Caki2 (cell line): ENCODE results near the gene GSTM3. TPM values are rescaled to one million over a fixed set of nuclear protein-coding genes. Genes with fewer than 3 reads are reported as not detected.
A peak's percentile ranks its signal among the peaks of the same experiment; 100 is the strongest.
"Not testable (repeated sequence)": the region's sequence is repeated elsewhere in the genome, so short reads cannot be mapped to it uniquely, and the experiment has no call there.

Experiments used
- DNase-seq: peaks from one replicate; pipeline ENCODE4 v3.0.0-alpha.2; 2015; ENCODE audit warnings: low read depth
- in situ Hi-C: cut with HindIII; loops from 2 replicates; pipeline ENCODE4 v1.10.0; 2016; ENCODE audit warnings: low sequenced_read_pairs, low pct_unique_long_range_greater_than_20kb, mixed read lengths
- total RNA-seq: library from RNA; depleted of rRNA; stranded (reverse); fragments of >200 nt; shearing (Covaris generic); gene quantifications from 2 replicates; pipeline ENCODE4 v1.2.3, GENCODE V29; 2014; ENCODE audit warnings: low replicate concordance

GSTM3 gene
- total RNA-seq, 1 experiment from 2014 or later, result 119 TPM

GRCh38 chr1:109777436-109777835, 36.6 kb upstream of the GSTM3 start:
- no peak for DNase-seq
- in situ Hi-C loops, result no loop called here

GRCh38 chr1:109776911-109777310, 36.1 kb upstream of the GSTM3 start:
- in situ Hi-C loops, result no loop called here
- peak; percentile 73 for DNase-seq

DNA sequence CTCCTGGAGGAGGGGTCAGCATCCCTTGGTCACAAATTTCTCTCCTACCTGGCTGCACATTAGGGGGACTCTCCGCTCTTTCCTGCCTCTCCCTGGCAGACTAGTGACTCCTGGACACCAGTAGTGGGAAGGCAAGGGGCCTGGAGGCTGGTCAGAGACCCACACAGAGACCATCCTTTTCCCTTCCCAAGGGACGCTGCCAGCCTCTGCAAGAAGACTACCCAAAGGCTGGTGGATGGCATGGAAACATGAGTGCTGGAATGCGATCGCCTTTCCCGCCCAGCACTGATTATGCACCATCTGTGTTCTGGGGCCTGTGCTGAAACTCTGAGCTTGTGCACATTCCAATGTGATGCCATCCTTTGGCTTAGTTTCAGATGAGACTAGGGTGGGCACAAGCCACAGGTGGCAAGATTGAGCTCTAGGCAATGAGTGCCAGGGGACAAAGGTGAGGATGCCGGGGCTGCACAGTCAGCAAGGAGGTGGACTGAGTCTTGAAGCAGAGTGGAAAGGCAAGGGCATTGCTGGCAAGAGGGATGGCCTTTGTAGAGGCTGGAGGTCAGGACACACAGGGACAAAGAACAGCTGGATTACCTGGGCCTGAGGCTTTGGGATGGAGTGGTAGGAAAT, 35.5 kb upstream of the GSTM3 start:
- in situ Hi-C loops, result no loop called here
- DNase-seq, result no peak

DNA sequence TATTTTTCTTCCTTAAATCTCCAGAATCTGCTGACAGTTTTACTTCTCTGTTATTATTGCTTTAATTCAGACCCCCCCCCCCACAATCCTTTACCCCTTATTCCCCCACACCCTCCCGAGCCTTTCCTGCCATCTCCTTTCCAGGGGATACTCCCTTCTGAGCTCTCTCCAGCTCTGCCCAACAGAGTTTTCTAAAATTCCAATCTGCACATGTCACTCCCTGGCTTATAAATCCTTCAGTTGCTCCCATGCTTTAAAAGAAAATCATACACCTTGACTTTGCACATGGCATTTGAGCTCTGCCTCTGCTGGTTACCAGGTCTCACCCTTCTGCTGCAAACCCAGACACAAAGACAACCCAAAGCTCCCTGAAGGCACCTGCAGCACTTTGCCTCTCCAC, 34.6 kb upstream of the GSTM3 start:
- DNase-seq, result no peak
- in situ Hi-C loops, result no loop called here

DNA sequence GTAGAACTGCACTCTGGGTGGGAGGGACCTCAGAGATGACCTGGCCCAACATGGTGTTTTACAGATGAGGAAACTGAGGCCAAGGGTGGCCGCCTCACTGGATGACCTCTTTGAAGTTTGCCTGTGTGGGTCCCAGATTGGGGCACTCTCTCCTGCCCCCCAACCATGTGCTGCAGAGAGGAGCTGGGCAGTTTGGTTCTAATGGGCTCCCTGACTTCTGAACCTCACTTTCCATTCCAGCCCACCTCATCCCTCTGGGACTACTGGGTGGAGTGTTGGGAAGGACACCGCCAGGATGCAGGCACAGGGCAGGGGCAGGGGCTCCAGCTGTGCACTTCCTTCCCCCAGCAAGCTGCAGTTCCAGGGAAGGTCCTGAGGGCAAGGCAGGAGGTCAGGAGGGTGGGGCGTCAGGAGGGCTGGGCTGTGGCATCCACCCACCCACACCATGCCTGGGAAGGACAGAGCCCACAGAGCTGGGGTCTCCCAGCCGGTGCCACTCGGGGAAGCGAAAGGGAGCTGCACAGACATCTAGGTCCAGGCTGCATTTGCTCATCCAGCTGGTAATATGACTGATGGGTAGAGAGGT, 33.2 kb upstream of the GSTM3 start:
- no peak for DNase-seq
- in situ Hi-C loops, result no loop called here

GRCh38 chr1:109773203-109773899, 32.5 kb upstream of the GSTM3 start:
- in situ Hi-C loops, result no loop called here
- peak; percentile 64 for DNase-seq

GRCh38 chr1:109772658-109773202, 31.9 kb upstream of the GSTM3 start:
- in situ Hi-C loops, result no loop called here
- no peak for DNase-seq

DNA sequence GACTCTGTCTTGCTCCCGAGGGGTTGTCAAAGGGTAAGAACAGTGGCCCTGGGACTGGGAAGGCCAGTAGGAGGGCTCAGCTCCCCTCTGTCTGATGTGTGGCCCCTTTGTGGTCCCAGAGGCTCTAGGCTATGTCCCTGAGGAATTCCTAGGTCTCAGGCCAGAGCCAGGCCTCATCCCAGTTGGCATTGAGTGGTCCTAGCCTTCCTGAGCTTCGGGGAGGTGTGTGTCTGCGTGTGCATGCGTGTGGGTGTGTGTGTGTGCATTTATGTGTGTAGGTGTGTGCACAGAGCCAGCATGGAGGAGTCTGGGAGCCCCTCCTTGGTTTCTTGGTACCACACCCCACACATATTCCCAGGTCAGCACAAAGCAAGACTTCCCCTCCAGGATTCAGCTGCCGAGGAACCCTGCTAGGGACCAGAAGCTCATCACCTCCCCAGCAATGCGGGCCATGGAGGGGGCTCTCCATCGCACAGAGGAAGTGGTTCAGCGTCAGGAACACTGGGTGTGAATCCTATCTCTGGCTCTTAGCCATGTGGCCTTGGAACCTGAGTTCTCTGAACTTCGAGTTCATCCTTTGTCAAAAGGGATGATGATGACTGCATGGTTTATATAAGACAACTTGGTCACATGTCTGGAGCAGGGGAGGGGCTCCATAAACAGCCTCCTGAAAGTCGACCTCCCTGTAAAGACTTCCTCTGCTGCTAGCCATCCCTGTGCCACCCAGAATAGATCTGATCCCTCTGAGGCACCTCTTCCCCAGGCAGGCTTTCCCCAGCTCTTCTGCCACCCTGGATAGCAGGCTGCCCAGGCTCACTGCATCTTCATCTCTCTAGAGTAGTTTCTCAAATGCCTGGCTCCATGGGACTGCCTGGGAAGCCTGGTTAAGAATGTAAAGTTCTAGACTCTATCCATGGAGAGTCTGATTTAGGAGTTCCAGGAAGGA, 31.1 kb upstream of the GSTM3 start:
- in situ Hi-C loops, result no loop called here
- DNase-seq, result no peak

- no peak for DNase-seq
- in situ Hi-C loops, result no loop called here
Observed at GRCh38 chr1:109770331-109771095, 29.7 kb upstream of the GSTM3 start.

GRCh38 chr1:109769330-109770078, 28.7 kb upstream of the GSTM3 start:
- in situ Hi-C loops, result no loop called here
- DNase-seq, result no peak

- no peak for DNase-seq
- in situ Hi-C loops, result no loop called here
Observed at GRCh38 chr1:109768820-109769219, 28.0 kb upstream of the GSTM3 start.

DNA sequence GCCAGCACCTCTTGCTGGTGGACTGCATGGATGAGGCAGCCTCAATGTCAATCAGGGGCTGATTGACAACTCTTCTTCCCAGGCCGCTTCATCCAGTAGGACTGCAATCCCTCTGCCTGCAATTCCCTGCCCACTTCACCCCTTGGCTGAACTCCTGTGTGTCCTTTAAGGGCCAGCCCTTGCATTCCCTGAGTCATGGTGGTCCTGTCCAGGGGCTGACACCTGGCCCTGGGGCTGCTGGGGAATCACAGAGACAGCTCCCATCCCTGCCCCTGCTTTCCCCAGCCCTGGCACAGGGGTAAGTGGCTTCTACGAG, 27.5 kb upstream of the GSTM3 start:
- DNase-seq, result no peak
- in situ Hi-C loops, result no loop called here

DNA sequence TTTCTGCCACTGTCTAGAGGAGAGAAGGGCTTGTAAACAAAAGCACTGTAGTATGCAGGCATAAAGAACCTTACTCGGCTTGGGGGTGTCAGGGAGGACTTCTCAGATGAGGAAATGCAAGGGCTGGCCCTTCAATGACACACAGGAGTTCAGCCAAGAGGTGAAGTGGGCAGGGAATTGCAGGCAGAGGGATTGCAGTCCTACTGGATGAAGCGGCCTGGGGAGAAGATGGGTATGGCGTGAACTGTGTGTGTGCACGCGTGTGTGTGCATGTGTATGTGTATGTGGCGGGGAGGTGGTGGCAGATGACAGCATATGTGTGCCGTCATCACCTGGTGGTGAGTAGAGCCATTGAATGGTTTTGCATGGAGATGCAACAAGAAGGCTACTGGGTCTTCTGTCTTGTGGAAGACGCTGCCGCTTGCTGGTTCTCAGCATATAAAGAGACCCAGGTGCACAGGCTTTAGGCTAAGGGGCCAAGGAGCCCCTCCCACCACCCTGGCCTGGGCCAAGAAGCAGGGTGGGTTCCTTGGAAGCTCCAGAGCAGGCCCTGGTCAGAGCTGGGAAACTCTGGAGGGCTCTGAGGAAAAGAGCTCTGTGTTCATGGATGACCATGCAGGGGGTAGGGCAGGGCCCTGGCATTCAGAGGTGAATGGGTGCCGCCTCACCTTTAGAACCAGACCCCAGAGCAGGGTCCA, 26.9 kb upstream of the GSTM3 start:
- no peak for DNase-seq
- in situ Hi-C loops, result no loop called here

GRCh38 chr1:109766991-109767636, 26.3 kb upstream of the GSTM3 start:
- in situ Hi-C loops, DNase-seq: not testable (repeated sequence)

DNA sequence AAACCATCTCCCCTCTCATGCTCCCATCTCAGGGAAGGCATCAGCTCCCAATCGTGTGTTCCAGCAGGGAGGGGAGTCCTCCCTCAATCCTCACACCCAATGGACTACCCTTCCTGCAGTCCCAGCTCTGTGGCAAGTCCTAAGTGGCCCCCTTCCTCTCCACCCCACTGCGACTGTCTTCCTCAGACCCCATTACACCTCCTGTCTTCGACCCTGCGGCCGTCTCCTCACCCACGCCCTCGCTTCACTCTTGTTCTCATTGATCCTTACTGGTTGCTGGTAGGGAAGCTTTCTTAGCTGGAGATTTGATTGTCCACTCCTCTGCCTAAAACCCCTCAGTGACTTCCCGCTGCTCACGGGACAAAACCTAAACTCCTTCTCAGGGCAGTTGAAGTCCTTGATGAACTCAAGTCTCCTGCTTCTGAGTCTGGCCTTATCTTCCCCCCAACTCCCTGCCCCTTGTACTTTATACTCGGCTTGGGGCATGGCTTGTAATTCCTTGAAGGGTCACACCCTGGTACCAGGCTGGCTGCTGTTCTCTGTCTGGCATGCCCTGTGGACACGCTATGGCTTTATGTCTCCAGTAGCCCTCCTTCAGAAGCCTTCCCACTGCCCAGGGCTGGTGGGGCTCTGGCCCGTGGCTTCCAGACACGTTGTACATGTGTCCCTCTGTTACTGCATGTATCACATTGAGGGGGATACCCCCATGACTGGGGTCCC, 25.2 kb upstream of the GSTM3 start:
- in situ Hi-C loops, result no loop called here
- DNase-seq, result no peak

GRCh38 chr1:109765483-109765815, 24.6 kb upstream of the GSTM3 start:
- in situ Hi-C loops, result no loop called here

More at GRCh38 chr1:109765483-109765815, 24.6 kb upstream of the GSTM3 start:
- DNase-seq, result no peak
